SK-N-SH treated with all-trans-retinoic acid at 6 μM for 48 hours (cell line): Measurements from ENCODE around the gene SEMA3G.

Experiments
- ATAC-seq: fragments of 200-7000 bp; cut with Tn5 transposase; 3 replicates; pipeline ENCODE4 v1.9.1; 2020; ENCODE audit warnings: mild to moderate bottlenecking, moderate library complexity
- ARNTL ChIP-seq: fragments of 450-650 bp; formaldehyde crosslinking; IDR thresholded peaks from 2 replicates; pipeline ENCODE4 v1.5.0; 2020; ENCODE audit warnings: low read depth, mild to moderate bottlenecking, moderate library complexity, borderline replicate concordance
- CREB5 ChIP-seq: fragments of 250-450 bp; sonication (Bioruptor Pico); IDR thresholded peaks from 2 replicates; pipeline ENCODE4 v1.5.1; 2020; ENCODE audit warnings: low read depth, mild to moderate bottlenecking, moderate library complexity
- CSRNP3 ChIP-seq: fragments of 250-450 bp; sonication (Bioruptor Pico); IDR thresholded peaks from 2 replicates; pipeline ENCODE4 v1.5.1; 2021; ENCODE audit warnings: mild to moderate bottlenecking, moderate library complexity
- ESRRG ChIP-seq: fragments of 250-450 bp; sonication (Bioruptor Pico); IDR thresholded peaks from 2 replicates; pipeline ENCODE4 v1.6.1; 2021; ENCODE audit warnings: mild to moderate bottlenecking
- ISL1 ChIP-seq: fragments of 250-450 bp; sonication (Bioruptor Pico); IDR thresholded peaks from 2 replicates; pipeline ENCODE4 v2.1.2; 2022; ENCODE audit warnings: mild to moderate bottlenecking, moderate library complexity
- PATZ1 ChIP-seq: fragments of 250-450 bp; sonication (Bioruptor Pico); IDR thresholded peaks from 2 replicates; pipeline ENCODE4 v1.8.0; 2020; ENCODE audit warnings: mild to moderate bottlenecking, moderate library complexity, borderline replicate concordance
- POU6F1 ChIP-seq: fragments of 250-450 bp; sonication (Bioruptor Pico); IDR thresholded peaks from 2 replicates; pipeline ENCODE4 v1.8.0; 2021; ENCODE audit warnings: low read depth, mild to moderate bottlenecking, moderate library complexity, borderline replicate concordance
- PPARA ChIP-seq: fragments of 250-450 bp; sonication (Bioruptor Pico); IDR thresholded peaks from 2 replicates; pipeline ENCODE4 v1.5.0; 2020; ENCODE audit warnings: mild to moderate bottlenecking, borderline replicate concordance
- RARB ChIP-seq: fragments of 250-450 bp; sonication (Bioruptor Pico); IDR thresholded peaks from 2 replicates; pipeline ENCODE4 v1.8.0; 2021; ENCODE audit warnings: mild to moderate bottlenecking, moderate library complexity
- SNAI2 ChIP-seq: fragments of 250-450 bp; sonication (Bioruptor Pico); IDR thresholded peaks from 2 replicates; pipeline ENCODE4 v1.5.0; 2020; ENCODE audit warnings: mild to moderate bottlenecking, moderate library complexity
- TCF4 ChIP-seq: fragments of 250-450 bp; sonication (Bioruptor Pico); IDR thresholded peaks from 2 replicates; pipeline ENCODE4 v1.8.0; 2021; ENCODE audit warnings: mild to moderate bottlenecking, moderate library complexity, borderline replicate concordance
- TOX ChIP-seq: fragments of 250-450 bp; sonication (Bioruptor Pico); IDR thresholded peaks from 2 replicates; pipeline ENCODE4 v1.8.0; 2021; ENCODE audit warnings: mild to moderate bottlenecking, moderate library complexity, borderline replicate concordance
- TSHZ2 ChIP-seq: fragments of 250-450 bp; sonication (Bioruptor Pico); IDR thresholded peaks from 2 replicates; pipeline ENCODE4 v1.5.0; 2020; ENCODE audit warnings: mild to moderate bottlenecking, moderate library complexity
- ZFP3 ChIP-seq: fragments of 250-450 bp; sonication (Bioruptor Pico); IDR thresholded peaks from 2 replicates; pipeline ENCODE4 v1.5.0; 2020; ENCODE audit warnings: mild to moderate bottlenecking, moderate library complexity
- ZNF8 ChIP-seq: fragments of 450-650 bp; formaldehyde crosslinking; IDR thresholded peaks from 2 replicates; pipeline ENCODE4 v1.5.0; 2020; ENCODE audit warnings: mild to moderate bottlenecking, moderate library complexity

SEMA3G gene

GRCh38 chr3:52477076-52477795 is 32.3 kb upstream of the SEMA3G start:
- no peak for ATAC-seq
- TF ChIP-seq ESRRG (no peak), TCF4 (CRISPR knock-in tag) (no peak), SNAI2 (CRISPR knock-in tag) (no peak), TOX (CRISPR knock-in tag) (no peak), PPARA (CRISPR knock-in tag) (no peak), TSHZ2 (no peak), ARNTL (CRISPR knock-in tag) (no peak), RARB (CRISPR knock-in tag) (no peak), POU6F1 (CRISPR knock-in tag) (no peak), ZFP3 (CRISPR knock-in tag) (no peak), ZNF8 (CRISPR knock-in tag) (no peak), ISL1 (no peak), PATZ1 (no peak)

GRCh38 chr3:52473026-52473425 is 28.1 kb upstream of the SEMA3G start:
- TF ChIP-seq CREB5 (CRISPR knock-in tag) (no peak), ISL1 (no peak), CSRNP3 (CRISPR knock-in tag) (no peak), ZNF8 (CRISPR knock-in tag) (no peak), TCF4 (CRISPR knock-in tag) (no peak), PPARA (CRISPR knock-in tag) (no peak), POU6F1 (CRISPR knock-in tag) (no peak), RARB (CRISPR knock-in tag) (no peak), ZFP3 (CRISPR knock-in tag) (no peak), TSHZ2 (no peak)
- ATAC-seq: no peak
